KMS-11 (cell line): ENCODE results near the gene SLC2A5.

Source experiments
- H2AFZ ChIP-seq: fragments of 200-600 bp; sonication (generic); 2 replicates; pipeline ENCODE4 v1.6.1; 2016; ENCODE audit warnings: antibody characterized with exemption, mixed run types, low read depth
- H3K27ac ChIP-seq: fragments of 200-600 bp; sonication (generic); 2 replicates; pipeline ENCODE4 v1.6.1; 2016; ENCODE audit warnings: mild to moderate bottlenecking, mixed run types
- H3K27me3 ChIP-seq: fragments of 200-600 bp; sonication (generic); 2 replicates; pipeline ENCODE4 v1.6.1; 2017; ENCODE audit warnings: mild to moderate bottlenecking, low read depth, mixed run types, moderate library complexity; ENCODE audit not compliant: insufficient read depth
- H3K36me3 ChIP-seq: fragments of 200-600 bp; sonication (generic); 2 replicates; pipeline ENCODE4 v1.6.1; 2017; ENCODE audit warnings: mild to moderate bottlenecking, mixed run types; ENCODE audit not compliant: insufficient read depth
- H3K4me1 ChIP-seq: fragments of 200-600 bp; sonication (generic); 2 replicates; pipeline ENCODE4 v1.6.1; 2016; ENCODE audit warnings: mild to moderate bottlenecking, low read depth, mixed run types; ENCODE audit not compliant: poor library complexity, severe bottlenecking
- H3K4me2 ChIP-seq: fragments of 200-600 bp; sonication (generic); 2 replicates; pipeline ENCODE4 v1.7.0; 2016; ENCODE audit warnings: mild to moderate bottlenecking, mixed run types
- H3K4me3 ChIP-seq: fragments of 200-600 bp; sonication (generic); IDR thresholded peaks from 2 replicates; pipeline ENCODE4 v1.6.1; 2017; ENCODE audit warnings: low read depth, low read length, mixed read lengths; ENCODE audit not compliant: insufficient read depth
- H3K79me2 ChIP-seq: fragments of 200-600 bp; sonication (generic); 2 replicates; pipeline ENCODE4 v1.6.1; 2016; ENCODE audit warnings: low read depth, mixed run types; ENCODE audit not compliant: insufficient read depth
- H3K9ac ChIP-seq: fragments of 200-600 bp; sonication (generic); 2 replicates; pipeline ENCODE4 v1.6.1; 2016; ENCODE audit warnings: mild to moderate bottlenecking, mixed run types
- H4K20me1 ChIP-seq: fragments of 200-600 bp; sonication (generic); 2 replicates; pipeline ENCODE4 v1.6.1; 2016; ENCODE audit warnings: mild to moderate bottlenecking, mixed run types; ENCODE audit not compliant: insufficient read depth
- TF ChIP-seq, protein P1 (sequence below): fragments of 200-600 bp; sonication (generic); conservative IDR thresholded peaks from 2 replicates; pipeline ENCODE4 v1.6.1; 2017; ENCODE audit warnings: low read depth, mild to moderate bottlenecking, antibody characterized with exemption, low read length, moderate library complexity, mixed read lengths

The SLC2A5 gene

DNA sequence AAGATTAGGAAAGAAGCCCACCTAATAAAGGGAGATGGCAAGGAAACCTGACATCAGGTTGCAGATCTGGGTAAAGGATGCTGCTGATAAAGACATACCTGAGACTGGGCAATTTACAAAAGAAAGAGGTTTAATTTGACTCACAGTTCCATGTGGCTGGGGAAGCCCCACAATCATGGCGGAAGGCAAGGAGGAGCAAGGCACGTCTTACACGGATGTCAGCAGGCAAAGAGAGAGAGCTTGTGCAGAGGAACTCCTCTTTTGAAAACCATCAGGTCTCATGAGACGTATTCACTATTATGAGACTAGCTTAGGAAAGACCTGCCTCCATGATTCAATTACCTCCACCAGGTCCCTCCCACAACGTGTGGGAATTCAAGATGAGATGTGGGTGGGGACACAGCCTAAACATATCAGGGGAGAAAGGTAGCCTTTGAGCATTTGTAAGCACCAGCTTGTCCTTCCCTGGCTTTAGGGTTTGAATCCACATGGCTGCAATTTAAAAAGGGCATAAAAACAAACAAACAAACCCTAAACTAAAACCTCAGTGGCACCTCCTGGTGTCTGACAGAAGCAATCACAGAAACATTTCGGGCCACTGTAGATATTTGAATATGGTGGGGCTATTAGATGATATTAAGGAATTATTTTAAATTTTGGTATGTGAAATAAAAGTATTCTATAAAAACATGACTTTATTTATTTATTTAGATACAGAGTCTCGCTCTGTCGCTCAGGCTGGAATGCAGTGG is 76.3 kb downstream of the SLC2A5 start:
- no peaks in the 10 kb centered on the region for H3K79me2 ChIP-seq
- H3K4me1 ChIP-seq = no peaks in the 10 kb centered on the region
- H3K36me3 ChIP-seq = no peaks in the 10 kb centered on the region
- TF ChIP-seq, protein P1, sequence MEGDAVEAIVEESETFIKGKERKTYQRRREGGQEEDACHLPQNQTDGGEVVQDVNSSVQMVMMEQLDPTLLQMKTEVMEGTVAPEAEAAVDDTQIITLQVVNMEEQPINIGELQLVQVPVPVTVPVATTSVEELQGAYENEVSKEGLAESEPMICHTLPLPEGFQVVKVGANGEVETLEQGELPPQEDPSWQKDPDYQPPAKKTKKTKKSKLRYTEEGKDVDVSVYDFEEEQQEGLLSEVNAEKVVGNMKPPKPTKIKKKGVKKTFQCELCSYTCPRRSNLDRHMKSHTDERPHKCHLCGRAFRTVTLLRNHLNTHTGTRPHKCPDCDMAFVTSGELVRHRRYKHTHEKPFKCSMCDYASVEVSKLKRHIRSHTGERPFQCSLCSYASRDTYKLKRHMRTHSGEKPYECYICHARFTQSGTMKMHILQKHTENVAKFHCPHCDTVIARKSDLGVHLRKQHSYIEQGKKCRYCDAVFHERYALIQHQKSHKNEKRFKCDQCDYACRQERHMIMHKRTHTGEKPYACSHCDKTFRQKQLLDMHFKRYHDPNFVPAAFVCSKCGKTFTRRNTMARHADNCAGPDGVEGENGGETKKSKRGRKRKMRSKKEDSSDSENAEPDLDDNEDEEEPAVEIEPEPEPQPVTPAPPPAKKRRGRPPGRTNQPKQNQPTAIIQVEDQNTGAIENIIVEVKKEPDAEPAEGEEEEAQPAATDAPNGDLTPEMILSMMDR = no peak; the same call in none of the 2 replicates
- no peak overlapping the region for H3K4me2 ChIP-seq
- H2AFZ ChIP-seq = no peak overlapping the region
- no peaks in the 10 kb centered on the region for H4K20me1 ChIP-seq
- H3K4me3 ChIP-seq = no peak overlapping the region
- no peak overlapping the region for H3K9ac ChIP-seq
- H3K27ac ChIP-seq = no peak overlapping the region
- no peaks in the 10 kb centered on the region; the same call in 1 of the 2 replicates for H3K27me3 ChIP-seq

DNA sequence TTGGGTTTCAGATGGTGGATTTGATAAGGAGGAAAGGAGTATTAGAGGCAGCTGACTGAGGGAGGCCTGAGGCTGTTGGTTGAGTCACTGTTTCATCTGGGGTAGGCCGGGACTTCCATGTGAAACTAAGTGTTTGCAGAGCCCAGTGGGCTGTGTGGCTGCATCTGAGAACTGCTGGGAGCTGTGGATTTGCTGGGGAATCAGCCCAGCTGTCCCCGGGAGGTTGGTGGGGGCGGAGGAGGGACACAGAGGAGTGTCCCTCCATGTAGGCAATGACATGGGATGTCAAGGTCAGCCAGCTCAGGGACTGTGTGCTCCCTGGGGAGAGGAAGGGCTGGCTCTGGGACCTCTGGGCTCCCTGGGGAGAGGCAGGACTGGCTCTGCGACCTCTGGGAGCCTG is 79.6 kb downstream of the SLC2A5 start:
- Histone ChIP-seq H2AFZ (no peak overlapping the region), H3K36me3 (no peaks in the 10 kb centered on the region), H3K27me3 (no peaks in the 10 kb centered on the region; the same call in 1 of the 2 replicates)

GRCh38 chr1:8989061-8989460 is 80.4 kb downstream of the SLC2A5 start:
- H3K4me2 ChIP-seq = no peak overlapping the region
- no peak overlapping the region for H3K4me3 ChIP-seq
- H3K79me2 ChIP-seq = no peaks in the 10 kb centered on the region
- no peak overlapping the region for H2AFZ ChIP-seq
- TF ChIP-seq, protein P1 = no peak
- H3K27me3 ChIP-seq = no peaks in the 10 kb centered on the region; the same call in 1 of the 2 replicates
- H3K36me3 ChIP-seq = no peaks in the 10 kb centered on the region
- H3K9ac ChIP-seq = no peak overlapping the region
- no peak overlapping the region for H3K27ac ChIP-seq
- H3K4me1 ChIP-seq = no peaks in the 10 kb centered on the region
- H4K20me1 ChIP-seq = no peaks in the 10 kb centered on the region

More for the DNA sequence above, 79.6 kb downstream of the SLC2A5 start:
- Histone ChIP-seq H3K4me2 (no peak overlapping the region), H3K9ac (no peak overlapping the region), H3K79me2 (no peaks in the 10 kb centered on the region), H3K4me1 (no peaks in the 10 kb centered on the region), H3K4me3 (no peak overlapping the region), H4K20me1 (no peaks in the 10 kb centered on the region), H3K27ac (no peak overlapping the region)
- TF ChIP-seq, protein P1 = no peak

GRCh38 chr1:8988618-8988967 is 80.8 kb downstream of the SLC2A5 start:
- H3K9ac ChIP-seq = no peak overlapping the region
- H3K4me1 ChIP-seq = no peaks in the 10 kb centered on the region
- no peak overlapping the region for H3K4me2 ChIP-seq
- H3K36me3 ChIP-seq = no peaks in the 10 kb centered on the region
- no peaks in the 10 kb centered on the region; the same call in 1 of the 2 replicates for H3K27me3 ChIP-seq
- TF ChIP-seq, protein P1 = no peak
- H2AFZ ChIP-seq = no peak overlapping the region
- no peak overlapping the region for H3K27ac ChIP-seq
- no peaks in the 10 kb centered on the region for H4K20me1 ChIP-seq
- no peaks in the 10 kb centered on the region for H3K79me2 ChIP-seq
- no peak overlapping the region for H3K4me3 ChIP-seq
